ENCODE data around the gene RIMBP2.

Gene RIMBP2

GRCh38 chr12:130546494-130546893 lies 169.6 kb downstream of the RIMBP2 start:
- no peak for TF ChIP-seq CTCF (IDR thresholded peaks at IDR 0.05; ENCODE audit: low read depth, low read length, missing control alignments)
- H3K4me3 ChIP-seq (ENCODE audit: low read depth, low read length): no peak overlapping the region
- in situ Hi-C loops (cut with HindIII; ENCODE audit: low sequenced_read_pairs): no loop called here
- no peak for DNase-seq (ENCODE audit: low read depth)

GRCh38 chr12:130545475-130545874 lies 170.6 kb downstream of the RIMBP2 start:
- TF ChIP-seq CTCF (IDR thresholded peaks at IDR 0.05; ENCODE audit: low read depth, low read length, missing control alignments): no peak
- H3K4me3 ChIP-seq (ENCODE audit: low read depth, low read length): no peak overlapping the region
- DNase-seq (ENCODE audit: low read depth): no peak
- in situ Hi-C loops (cut with HindIII; ENCODE audit: low sequenced_read_pairs): no loop called here

- H3K4me3 ChIP-seq (ENCODE audit: low read depth, low read length): no peak overlapping the region
- no peak for TF ChIP-seq CTCF (IDR thresholded peaks at IDR 0.05; ENCODE audit: low read depth, low read length, missing control alignments)
- no peak for DNase-seq (ENCODE audit: low read depth)
- in situ Hi-C loops (cut with HindIII; ENCODE audit: low sequenced_read_pairs): no loop called here
These were observed 175.7 kb downstream of the RIMBP2 start for GRCh38 chr12:130540376-130540775.

- no peak overlapping the region for H3K4me3 ChIP-seq (ENCODE audit: low read depth, low read length)
- in situ Hi-C loops (cut with HindIII; ENCODE audit: low sequenced_read_pairs): no loop called here
- DNase-seq (ENCODE audit: low read depth): no peak
- no peak for TF ChIP-seq CTCF (IDR thresholded peaks at IDR 0.05; ENCODE audit: low read depth, low read length, missing control alignments)
These were observed 177.6 kb downstream of the RIMBP2 start for GRCh38 chr12:130538343-130539095.

- in situ Hi-C loops (cut with HindIII; ENCODE audit: low sequenced_read_pairs): no loop called here
These were observed 178.4 kb downstream of the RIMBP2 start for GRCh38 chr12:130537655-130538054.

GRCh38 chr12:130537051-130537450 lies 179.0 kb downstream of the RIMBP2 start:
- in situ Hi-C loops (cut with HindIII; ENCODE audit: low sequenced_read_pairs): no loop called here
- DNase-seq (ENCODE audit: low read depth): no peak
- no peak for TF ChIP-seq CTCF (IDR thresholded peaks at IDR 0.05; ENCODE audit: low read depth, low read length, missing control alignments)

More at GRCh38 chr12:130537655-130538054, 178.4 kb downstream of the RIMBP2 start:
- TF ChIP-seq CTCF (IDR thresholded peaks at IDR 0.05; ENCODE audit: low read depth, low read length, missing control alignments): no peak
- no peak overlapping the region for H3K4me3 ChIP-seq (ENCODE audit: low read depth, low read length)
- no peak for DNase-seq (ENCODE audit: low read depth)

More at GRCh38 chr12:130537051-130537450, 179.0 kb downstream of the RIMBP2 start:
- no peak overlapping the region for H3K4me3 ChIP-seq (ENCODE audit: low read depth, low read length)
